Stimulated activated CD4-positive, alpha-beta T cell treated with anti-CD3 and anti-CD28 coated beads, Interleukin-15, amount 100 ng/mL, for 1 hour (primary cell): ENCODE results near the gene ARHGEF1.
"Not testable (repeated sequence)": the region's sequence is repeated elsewhere in the genome, so short reads cannot be mapped to it uniquely, and the experiment has no call there.

Experiments used
- DNase-seq, 2 donors: peaks; one replicate each; pipeline ENCODE4 v3.0.0-alpha.2; 2020; ENCODE audit warnings: low read depth in 1 of 2, low spot score in 1 of 2

ARHGEF1 gene

GRCh38 chr19:41904118-41904870 is 21.3 kb downstream of the ARHGEF1 start:
- DNase-seq = no peak

GRCh38 chr19:41905273-41906002 is 22.5 kb downstream of the ARHGEF1 start:
- no peak for DNase-seq

- DNase-seq = no peak
These were observed 23.3 kb downstream of the ARHGEF1 start for GRCh38 chr19:41906271-41906670.

GRCh38 chr19:41906916-41907680 is 24.1 kb downstream of the ARHGEF1 start:
- no peak for DNase-seq

- no peak for DNase-seq
These were observed 25.1 kb downstream of the ARHGEF1 start for GRCh38 chr19:41907994-41908615.

GRCh38 chr19:41908724-41909464 is 25.9 kb downstream of the ARHGEF1 start:
- no peak for DNase-seq

- no peak for DNase-seq
These were observed 26.7 kb downstream of the ARHGEF1 start for GRCh38 chr19:41909706-41910105.

- DNase-seq = no peak
These were observed 27.4 kb downstream of the ARHGEF1 start for GRCh38 chr19:41910240-41910991.

GRCh38 chr19:41910992-41911888 is 28.3 kb downstream of the ARHGEF1 start:
- DNase-seq = no peak

- DNase-seq = no peak
These were observed 29.1 kb downstream of the ARHGEF1 start for GRCh38 chr19:41911889-41912731.

GRCh38 chr19:41912899-41913537 is 30.0 kb downstream of the ARHGEF1 start:
- DNase-seq = no peak

- no peak for DNase-seq
These were observed 30.8 kb downstream of the ARHGEF1 start for GRCh38 chr19:41913538-41914423.

GRCh38 chr19:41914424-41914834 is 31.4 kb downstream of the ARHGEF1 start:
- not testable (repeated sequence) for DNase-seq

GRCh38 chr19:41915021-41915775 is 32.2 kb downstream of the ARHGEF1 start:
- no peak for DNase-seq

- DNase-seq = no peak
These were observed 32.9 kb downstream of the ARHGEF1 start for GRCh38 chr19:41915776-41916414.
